ENCODE data around the gene PCTP.

The PCTP gene

DNA sequence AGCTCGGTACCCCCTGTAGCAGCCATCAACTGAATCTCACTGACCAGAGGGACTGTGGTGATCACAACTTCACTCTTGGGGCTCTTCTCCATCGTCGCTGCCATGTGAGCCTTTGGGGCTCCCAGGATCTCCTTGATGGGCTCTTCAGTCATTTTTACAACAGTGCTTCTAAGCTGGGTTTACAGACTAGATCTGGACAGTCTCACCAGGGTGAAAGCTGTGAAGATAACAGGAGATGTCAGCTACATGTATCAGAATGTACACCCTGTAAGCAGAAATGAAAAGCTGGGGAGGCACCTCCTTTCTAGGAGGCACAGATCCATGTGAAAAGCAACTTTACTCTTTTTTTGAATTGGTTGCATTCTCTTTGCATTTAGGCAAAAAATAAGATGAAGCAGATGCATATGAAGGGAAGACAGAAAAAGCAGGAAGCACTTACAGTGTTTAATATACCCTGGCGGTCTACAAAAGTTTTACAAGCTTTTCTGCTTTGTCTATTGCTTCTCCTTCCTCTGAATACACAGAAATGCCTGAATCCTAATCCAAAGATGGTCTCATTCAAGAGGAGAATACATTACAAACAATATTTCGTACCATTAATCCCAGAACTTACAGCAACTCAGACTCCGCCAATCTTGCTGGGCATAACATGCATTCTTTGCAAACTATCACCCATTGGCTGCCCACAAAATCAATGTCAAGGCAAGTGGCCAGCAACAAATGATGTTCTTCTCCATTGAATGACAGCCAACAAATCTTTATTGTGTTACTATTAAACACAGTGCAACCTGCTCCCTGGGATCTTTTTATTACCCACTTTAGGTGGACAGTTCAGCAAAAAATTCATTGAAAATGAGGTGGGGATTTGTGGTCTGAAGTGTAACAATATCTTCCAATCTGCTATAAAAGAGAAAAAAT is 29.7 kb upstream of the PCTP start:
- DNase-seq (ENCODE audit: low spot score in 2 of 2), result no peak
- Mint-ChIP-seq H3K27me3 (peaks cover 12% of the 10 kb centered on the region), H3K9me3 (no peaks in the 10 kb centered on the region), H3K27ac (no peak overlapping the region), H3K4me3 (no peak overlapping the region), H3K36me3 (no peaks in the 10 kb centered on the region), H3K4me1 (peaks cover 8% of the 10 kb centered on the region)
- ATAC-seq (ENCODE audit: low read depth), result no peak

- H3K4me3 Mint-ChIP-seq, result no peak overlapping the region
- H3K36me3 Mint-ChIP-seq, result no peaks in the 10 kb centered on the region
- ATAC-seq (ENCODE audit: low read depth), result no peak
- peaks cover 12% of the 10 kb centered on the region for H3K27me3 Mint-ChIP-seq
- peaks cover 8% of the 10 kb centered on the region for H3K4me1 Mint-ChIP-seq
- no peak for DNase-seq (ENCODE audit: low spot score in 2 of 2)
- H3K27ac Mint-ChIP-seq, result no peak overlapping the region
- H3K9me3 Mint-ChIP-seq, result no peaks in the 10 kb centered on the region
Observed at GRCh38 chr17:55722016-55722736, 28.7 kb upstream of the PCTP start.

DNA sequence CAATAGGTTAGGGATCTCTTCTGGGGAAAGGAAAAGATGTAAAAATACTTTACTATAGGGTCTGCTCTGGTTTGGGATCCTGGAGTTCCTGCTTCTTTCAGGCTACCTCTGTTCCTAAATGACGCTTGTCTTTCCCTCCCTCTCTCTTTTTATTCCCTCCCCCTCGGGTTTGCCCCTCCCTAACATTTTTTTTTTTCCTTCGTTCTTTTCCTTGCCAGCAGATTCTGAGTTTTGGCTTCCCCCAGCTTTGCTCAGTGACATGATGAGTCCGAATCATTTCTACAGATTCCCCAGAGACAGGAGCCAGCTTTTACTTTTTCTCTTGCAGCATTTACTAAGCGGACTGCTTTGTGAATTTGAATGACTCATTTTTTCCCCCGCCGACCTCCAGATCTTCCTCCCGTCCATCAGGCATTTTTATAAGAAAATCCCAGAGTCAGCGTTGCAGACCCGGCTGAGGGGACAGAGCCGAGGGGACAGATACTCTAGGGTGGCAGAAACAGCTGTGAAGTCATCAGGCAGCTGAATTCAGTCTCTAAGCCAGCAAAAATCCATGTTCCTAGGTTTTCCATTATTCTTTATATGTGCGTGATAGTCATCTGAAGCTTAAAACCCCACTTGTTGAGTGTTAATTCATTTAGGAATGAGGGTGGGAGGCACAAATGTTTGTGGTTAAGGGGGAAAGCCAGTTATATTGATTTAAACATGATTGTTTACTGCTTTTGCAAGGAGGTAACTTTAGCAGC is 27.9 kb upstream of the PCTP start, which contains the start of gene TMEM100:
Gene TMEM100 (minus strand): TSS at position 123 of the 746 bp plus-strand sequence. CDS start 1,794 bp downstream, outside the sequence.
- no peak within 1 kb of the TSS for H3K4me3 Mint-ChIP-seq
- no peak for ATAC-seq (ENCODE audit: low read depth)
- no peaks in the 10 kb centered on the region for H3K9me3 Mint-ChIP-seq
- peaks cover 16% of the 10 kb centered on the region for H3K27me3 Mint-ChIP-seq
- DNase-seq (ENCODE audit: low spot score in 2 of 2), result no peak
- no peak within 1 kb of the TSS for H3K27ac Mint-ChIP-seq
- no peaks in the 10 kb centered on the region for H3K36me3 Mint-ChIP-seq
- peaks cover 8% of the 10 kb centered on the region for H3K4me1 Mint-ChIP-seq

DNA sequence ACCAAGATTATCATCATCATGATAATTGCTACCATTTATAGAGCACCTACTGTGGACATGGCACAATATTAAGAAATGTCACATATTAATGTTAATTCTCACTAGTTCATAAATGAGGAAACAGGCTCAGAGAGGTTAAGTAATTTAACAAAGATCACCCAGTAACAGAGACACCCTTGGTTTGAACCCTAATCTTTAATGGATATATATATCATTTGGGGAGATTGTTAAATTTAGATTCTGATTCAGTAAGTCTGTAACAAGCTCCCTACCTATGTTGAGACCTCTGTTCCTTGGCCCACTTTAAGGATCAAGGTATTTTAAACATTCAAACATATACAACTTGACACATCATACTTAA is 27.4 kb upstream of the PCTP start:
- H3K4me1 Mint-ChIP-seq, result peaks cover 8% of the 10 kb centered on the region
- ATAC-seq (ENCODE audit: low read depth), result no peak
- H3K9me3 Mint-ChIP-seq, result no peaks in the 10 kb centered on the region
- DNase-seq (ENCODE audit: low spot score in 2 of 2), result no peak
- no peak overlapping the region for H3K27ac Mint-ChIP-seq
- no peaks in the 10 kb centered on the region for H3K36me3 Mint-ChIP-seq
- peaks cover 16% of the 10 kb centered on the region for H3K27me3 Mint-ChIP-seq
- no peak overlapping the region for H3K4me3 Mint-ChIP-seq

DNA sequence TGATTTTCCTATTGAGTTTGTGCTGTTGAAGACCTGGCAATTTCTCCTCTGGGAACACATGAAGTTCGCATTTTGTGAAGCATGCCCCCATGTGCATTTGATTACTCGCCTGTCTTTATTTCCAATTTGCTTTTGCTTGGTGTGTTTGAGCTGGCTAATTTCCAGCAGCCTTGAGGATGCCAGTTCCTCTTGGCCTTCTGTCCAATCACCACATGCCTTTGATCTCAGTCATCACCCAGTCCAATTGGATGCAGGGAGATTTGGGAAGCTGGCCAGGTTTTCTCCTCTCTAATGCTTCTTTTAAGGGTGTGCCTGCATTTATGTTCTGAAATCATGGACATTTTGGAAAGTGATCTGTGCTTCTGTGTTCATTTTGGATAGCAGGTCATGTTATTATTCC is 24.4 kb upstream of the PCTP start:
- no peaks in the 10 kb centered on the region for H3K9me3 Mint-ChIP-seq

GRCh38 chr17:55727275-55727674 is 23.6 kb upstream of the PCTP start:
- no peak overlapping the region for H3K4me3 Mint-ChIP-seq
- peaks cover 8% of the 10 kb centered on the region for H3K4me1 Mint-ChIP-seq
- DNase-seq (ENCODE audit: low spot score in 2 of 2), result no peak
- no peaks in the 10 kb centered on the region for H3K9me3 Mint-ChIP-seq
- ATAC-seq (ENCODE audit: low read depth), result no peak
- no peak overlapping the region for H3K27ac Mint-ChIP-seq
- H3K36me3 Mint-ChIP-seq, result no peaks in the 10 kb centered on the region
- peaks cover 18% of the 10 kb centered on the region for H3K27me3 Mint-ChIP-seq

More for the DNA sequence above, 24.4 kb upstream of the PCTP start:
- Mint-ChIP-seq H3K4me3 (no peak overlapping the region), H3K27ac (no peak overlapping the region), H3K36me3 (no peaks in the 10 kb centered on the region), H3K27me3 (peaks cover 17% of the 10 kb centered on the region), H3K4me1 (peaks cover 8% of the 10 kb centered on the region)
- DNase-seq (ENCODE audit: low spot score in 2 of 2), result no peak
- no peak for ATAC-seq (ENCODE audit: low read depth)

DNA sequence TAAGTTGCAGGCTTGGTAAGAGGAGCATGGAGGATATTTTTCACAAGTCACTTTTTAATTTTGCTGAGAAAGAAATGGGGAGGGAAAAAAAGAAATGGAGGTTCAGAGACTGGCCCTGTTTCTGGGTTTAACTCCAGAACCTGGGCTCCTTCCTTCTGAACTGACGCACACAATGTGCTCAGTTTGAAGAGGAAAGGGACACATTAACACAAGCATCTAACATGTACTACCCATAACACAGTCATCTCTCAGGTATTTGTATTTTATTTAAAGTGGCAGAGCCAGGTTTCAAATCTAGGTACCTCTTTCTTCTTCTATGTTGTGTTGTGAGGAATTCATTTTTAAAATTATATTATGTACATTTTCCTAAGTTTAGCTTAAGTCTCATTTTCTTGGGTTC is 22.9 kb upstream of the PCTP start:
- peaks cover 8% of the 10 kb centered on the region for H3K4me1 Mint-ChIP-seq
- peaks cover 17% of the 10 kb centered on the region for H3K27me3 Mint-ChIP-seq
- H3K36me3 Mint-ChIP-seq, result no peaks in the 10 kb centered on the region
- ATAC-seq (ENCODE audit: low read depth) (no peak), DNase-seq (ENCODE audit: low spot score in 2 of 2) (no peak)
- H3K9me3 Mint-ChIP-seq, result no peaks in the 10 kb centered on the region
- no peak overlapping the region for H3K4me3 Mint-ChIP-seq
- no peak overlapping the region for H3K27ac Mint-ChIP-seq

- ATAC-seq (ENCODE audit: low read depth), result no peak
- DNase-seq (ENCODE audit: low spot score in 2 of 2), result no peak
- peaks cover 8% of the 10 kb centered on the region for H3K4me1 Mint-ChIP-seq
- no peak overlapping the region for H3K4me3 Mint-ChIP-seq
- no peaks in the 10 kb centered on the region for H3K9me3 Mint-ChIP-seq
- H3K27ac Mint-ChIP-seq, result no peak overlapping the region
- no peaks in the 10 kb centered on the region for H3K36me3 Mint-ChIP-seq
- peaks cover 19% of the 10 kb centered on the region for H3K27me3 Mint-ChIP-seq
Observed at GRCh38 chr17:55728361-55728760, 22.5 kb upstream of the PCTP start.

DNA sequence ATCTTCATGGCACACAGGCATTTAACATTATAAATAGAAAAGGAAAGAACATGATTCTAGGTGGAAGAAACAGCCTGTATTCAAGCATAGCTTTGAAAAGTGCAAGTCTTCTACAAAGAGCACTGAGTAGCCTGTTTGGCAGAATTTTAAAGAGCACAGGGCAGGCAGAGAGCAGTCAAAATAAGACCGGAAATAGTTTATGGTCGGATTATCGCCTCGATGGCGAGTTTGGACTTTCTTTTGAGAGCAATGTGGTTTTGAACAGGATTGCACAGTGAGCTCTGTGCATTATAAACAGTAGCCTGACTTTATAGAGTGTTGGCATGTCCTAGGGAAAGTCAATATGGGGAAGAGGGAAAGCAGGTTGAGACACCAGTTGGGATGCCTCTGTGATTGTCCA is 22.0 kb upstream of the PCTP start:
- DNase-seq (ENCODE audit: low spot score in 2 of 2), result no peak
- peaks cover 8% of the 10 kb centered on the region for H3K4me1 Mint-ChIP-seq
- H3K36me3 Mint-ChIP-seq, result no peaks in the 10 kb centered on the region
- H3K27me3 Mint-ChIP-seq, result peaks cover 21% of the 10 kb centered on the region
- H3K27ac Mint-ChIP-seq, result no peak overlapping the region
- no peak for ATAC-seq (ENCODE audit: low read depth)
- no peaks in the 10 kb centered on the region for H3K9me3 Mint-ChIP-seq
- no peak overlapping the region for H3K4me3 Mint-ChIP-seq

- Mint-ChIP-seq H3K27ac (no peak overlapping the region), H3K4me3 (no peak overlapping the region), H3K36me3 (no peaks in the 10 kb centered on the region), H3K9me3 (no peaks in the 10 kb centered on the region), H3K27me3 (peaks cover 24% of the 10 kb centered on the region), H3K4me1 (peaks cover 10% of the 10 kb centered on the region)
- no peak for DNase-seq (ENCODE audit: low spot score in 2 of 2)
- ATAC-seq (ENCODE audit: low read depth), result no peak
Observed at GRCh38 chr17:55729484-55729883, 21.4 kb upstream of the PCTP start.

DNA sequence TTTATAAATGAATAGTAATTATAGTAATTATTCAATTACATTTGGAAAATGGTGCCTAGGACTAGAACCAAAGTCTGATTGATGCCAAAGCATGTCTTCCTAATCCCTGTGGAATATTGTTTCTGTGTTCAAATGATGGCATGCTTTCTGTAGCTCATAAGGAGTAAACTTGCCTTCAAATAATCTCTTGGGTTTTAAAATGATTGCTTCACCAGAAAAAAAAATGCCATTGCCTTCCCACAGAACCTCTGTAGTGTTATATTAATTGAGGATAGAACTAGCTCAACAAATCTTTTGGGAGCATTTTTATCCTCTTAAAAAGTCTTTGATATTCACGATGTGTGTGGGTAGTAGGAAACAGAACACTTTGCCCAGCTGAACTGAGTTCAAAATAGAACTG is 20.5 kb upstream of the PCTP start:
- Mint-ChIP-seq H3K4me1 (peaks cover 6% of the 10 kb centered on the region), H3K9me3 (no peaks in the 10 kb centered on the region), H3K36me3 (no peaks in the 10 kb centered on the region), H3K27ac (no peak overlapping the region), H3K4me3 (no peak overlapping the region), H3K27me3 (peaks cover 24% of the 10 kb centered on the region)
- DNase-seq (ENCODE audit: low spot score in 2 of 2) (no peak), ATAC-seq (ENCODE audit: low read depth) (no peak)

GRCh38 chr17:55730808-55731207 is 20.0 kb upstream of the PCTP start:
- Mint-ChIP-seq H3K4me3 (no peak overlapping the region), H3K36me3 (no peaks in the 10 kb centered on the region), H3K9me3 (no peaks in the 10 kb centered on the region), H3K27me3 (peaks cover 23% of the 10 kb centered on the region), H3K4me1 (peaks cover 2% of the 10 kb centered on the region), H3K27ac (no peak overlapping the region)
- ATAC-seq (ENCODE audit: low read depth), result no peak
- DNase-seq (ENCODE audit: low spot score in 2 of 2), result no peak

DNA sequence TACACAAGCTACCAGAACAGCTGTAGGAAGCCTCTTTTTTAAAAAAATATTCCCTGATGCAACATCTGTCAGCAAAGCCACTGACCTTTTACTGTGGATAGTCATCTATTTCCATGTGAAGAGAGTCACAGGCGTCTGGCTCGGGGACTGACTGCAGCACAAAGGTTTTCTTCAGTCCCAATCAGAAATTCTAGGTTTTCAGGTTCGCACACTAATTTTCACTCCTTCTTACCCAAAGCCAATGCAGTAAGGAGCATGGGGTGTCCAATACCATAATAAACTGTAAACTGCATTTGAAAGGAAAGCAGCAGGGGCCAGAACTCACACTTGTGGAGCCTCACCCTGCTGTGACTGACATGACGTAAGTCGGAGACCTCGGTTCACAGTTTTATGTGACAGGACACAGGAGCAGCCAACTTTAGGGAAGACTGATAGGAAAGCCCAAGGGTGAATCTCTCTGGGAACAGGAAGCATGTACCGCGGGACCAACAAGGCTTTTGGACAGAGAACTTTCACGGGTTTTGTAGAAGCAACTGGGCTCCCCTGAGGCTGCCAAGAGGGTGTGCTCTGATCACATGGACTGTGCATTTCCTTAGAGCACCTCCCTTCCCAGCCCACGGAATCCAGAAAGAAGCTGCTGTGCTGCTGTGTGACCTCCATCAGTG is 19.1 kb upstream of the PCTP start:
- Mint-ChIP-seq H3K27me3 (peaks cover 23% of the 10 kb centered on the region), H3K9me3 (no peaks in the 10 kb centered on the region), H3K4me1 (peaks cover 2% of the 10 kb centered on the region), H3K4me3 (no peak overlapping the region), H3K36me3 (no peaks in the 10 kb centered on the region), H3K27ac (no peak overlapping the region)
- no peak for ATAC-seq (ENCODE audit: low read depth)
- no peak for DNase-seq (ENCODE audit: low spot score in 2 of 2)

Measured in memory B cell (primary cell).